ENCODE measurements around the gene CDH23. TPM values are rescaled to one million over a fixed set of nuclear protein-coding genes. Genes with fewer than 3 reads are reported as not detected.
A peak's percentile ranks its signal among the peaks of the same experiment; 100 is the strongest.

The CDH23 gene
- total and polyA plus RNA-seq, 9 of the 15 experiments (the other 6 are each of a cell fraction or from before 2014, with no cell fraction given), result 0.18 to 1.2 (median 0.47) TPM

DNA sequence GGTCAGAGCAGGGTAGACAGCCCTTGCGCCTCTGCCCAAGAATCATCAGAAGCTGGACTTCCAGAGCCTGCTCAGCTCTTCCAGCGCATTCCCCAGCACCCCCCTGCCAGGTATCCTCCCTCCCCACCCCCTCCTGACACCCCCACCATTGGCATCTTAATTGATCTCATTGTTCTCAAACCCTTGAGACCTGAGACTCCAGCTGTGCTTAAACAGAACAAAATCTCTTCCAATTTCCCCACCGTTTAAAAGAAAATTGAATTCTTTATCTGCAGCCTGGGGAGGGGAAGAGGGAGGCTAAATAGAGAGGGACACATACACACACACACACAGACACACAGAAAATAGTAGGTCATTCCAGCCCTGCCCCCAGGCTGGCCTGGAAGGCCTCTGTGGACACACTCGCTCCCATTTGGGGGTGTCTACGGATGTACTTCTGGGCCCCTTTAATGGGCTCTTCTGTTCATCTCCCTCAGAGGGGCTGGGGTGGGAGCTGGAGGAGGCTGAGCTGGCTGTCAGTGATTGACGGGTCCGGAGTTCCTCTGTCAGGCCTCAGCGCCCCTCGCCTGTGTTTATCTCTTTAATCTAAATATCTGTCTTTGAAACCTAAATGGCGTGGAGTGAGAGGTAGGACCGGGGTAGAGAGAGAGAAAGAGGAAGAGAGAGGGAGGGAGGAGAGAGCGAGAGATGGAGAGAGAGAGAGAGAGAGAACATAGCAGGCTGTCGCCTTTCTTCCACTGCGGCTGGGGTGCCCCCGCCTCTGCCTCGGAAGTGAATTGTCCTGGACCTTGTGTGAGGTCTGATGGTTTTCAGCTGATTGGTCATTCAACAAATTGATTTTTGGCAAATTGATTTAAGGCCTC, 261.1 kb downstream of the CDH23 start (continued):
- no peak for TF ChIP-seq SAP30 (IDR thresholded peaks at IDR 0.05; ENCODE audit: borderline replicate concordance, insufficient read depth, low read depth, low read length, poor library complexity, severe bottlenecking)
- peak; percentile 34; the same call in 1 of the 2 replicates for TF ChIP-seq ZFX (CRISPR knock-in tag; IDR thresholded peaks at IDR 0.05)
- TF ChIP-seq SMARCA4 (IDR thresholded peaks at IDR 0.05), result peak; percentile 31; the same call in 1 of the 2 replicates
- peak; percentile 22; the same call in 1 of the 2 replicates for TF ChIP-seq CXXC5 (CRISPR knock-in tag; IDR thresholded peaks at IDR 0.05)
- TF ChIP-seq ARID1B (IDR thresholded peaks at IDR 0.05), result peak; percentile 26; the same call in 1 of the 2 replicates
- TF ChIP-seq RCOR1 (IDR thresholded peaks at IDR 0.05; ENCODE audit: borderline replicate concordance in 1 of 2, low read depth in 2 of 2, low read length in 2 of 2), result 0 out of 4 replicates have a peak, but pooled peaks of 1 of the 2 experiments have one; percentile 17
- 0 out of 2 replicates have a peak, but pooled peaks have one; percentile 22 for TF ChIP-seq NBN (IDR thresholded peaks at IDR 0.05; ENCODE audit: low read depth)
- peak; percentile 64 for TF ChIP-seq MEIS2 (IDR thresholded peaks at IDR 0.05; ENCODE audit: partially characterized antibody)
- 0 out of 2 replicates have a peak, but pooled peaks have one; percentile 27 for TF ChIP-seq HMG20B (CRISPR knock-in tag; IDR thresholded peaks at IDR 0.05)
- TF ChIP-seq, protein P1, sequence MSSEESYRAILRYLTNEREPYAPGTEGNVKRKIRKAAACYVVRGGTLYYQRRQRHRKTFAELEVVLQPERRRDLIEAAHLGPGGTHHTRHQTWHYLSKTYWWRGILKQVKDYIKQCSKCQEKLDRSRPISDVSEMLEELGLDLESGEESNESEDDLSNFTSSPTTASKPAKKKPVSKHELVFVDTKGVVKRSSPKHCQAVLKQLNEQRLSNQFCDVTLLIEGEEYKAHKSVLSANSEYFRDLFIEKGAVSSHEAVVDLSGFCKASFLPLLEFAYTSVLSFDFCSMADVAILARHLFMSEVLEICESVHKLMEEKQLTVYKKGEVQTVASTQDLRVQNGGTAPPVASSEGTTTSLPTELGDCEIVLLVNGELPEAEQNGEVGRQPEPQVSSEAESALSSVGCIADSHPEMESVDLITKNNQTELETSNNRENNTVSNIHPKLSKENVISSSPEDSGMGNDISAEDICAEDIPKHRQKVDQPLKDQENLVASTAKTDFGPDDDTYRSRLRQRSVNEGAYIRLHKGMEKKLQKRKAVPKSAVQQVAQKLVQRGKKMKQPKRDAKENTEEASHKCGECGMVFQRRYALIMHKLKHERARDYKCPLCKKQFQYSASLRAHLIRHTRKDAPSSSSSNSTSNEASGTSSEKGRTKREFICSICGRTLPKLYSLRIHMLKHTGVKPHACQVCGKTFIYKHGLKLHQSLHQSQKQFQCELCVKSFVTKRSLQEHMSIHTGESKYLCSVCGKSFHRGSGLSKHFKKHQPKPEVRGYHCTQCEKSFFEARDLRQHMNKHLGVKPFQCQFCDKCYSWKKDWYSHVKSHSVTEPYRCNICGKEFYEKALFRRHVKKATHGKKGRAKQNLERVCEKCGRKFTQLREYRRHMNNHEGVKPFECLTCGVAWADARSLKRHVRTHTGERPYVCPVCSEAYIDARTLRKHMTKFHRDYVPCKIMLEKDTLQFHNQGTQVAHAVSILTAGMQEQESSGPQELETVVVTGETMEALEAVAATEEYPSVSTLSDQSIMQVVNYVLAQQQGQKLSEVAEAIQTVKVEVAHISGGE (CRISPR knock-in tag; IDR thresholded peaks at IDR 0.05), result 0 out of 6 replicates have a peak, but pooled peaks of 1 of the 3 experiments have one; percentile 29
- no peak for TF ChIP-seq MTA2 (IDR thresholded peaks at IDR 0.05; ENCODE audit: low read depth)
- no peak for TF ChIP-seq NRF1 (conservative IDR thresholded peaks at IDR 0.05 in 1 of 2, IDR thresholded peaks at IDR 0.05 in 1 of 2)
- TF ChIP-seq ZEB2 (IDR thresholded peaks at IDR 0.05), result no peak
- peak; percentile 36; the same call in 1 of the 2 replicates for TF ChIP-seq MTA1 (IDR thresholded peaks at IDR 0.05; ENCODE audit: borderline replicate concordance)
